Panc1 (cell line): Measurements from ENCODE around the gene XCR1. TPM values are rescaled to one million over a fixed set of nuclear protein-coding genes. Genes with fewer than 3 reads are reported as not detected.

Experiments
- ATAC-seq: fragments of 200-7000 bp; cut with Tn5 transposase; 2 replicates; pipeline ENCODE4 v1.9.1; 2020; ENCODE audit warnings: mild to moderate bottlenecking, moderate library complexity
- BruUV-seq: library from RNA; stranded (reverse); fragments of 400-500 nt; replicated peaks from 2 replicates; lab custom pipeline; 2021; lab: Mats Ljungman, UMichigan
- CTCF ChIA-PET: fragments of 300-600 bp; sonication (Branson Sonifier 250); formaldehyde crosslinking; loops from one replicate; lab custom pipeline; 2022; ENCODE audit warnings: antibody characterized with exemption; lab: Charles Lee
- POLR2A ChIA-PET: fragments of 300-600 bp; sonication (Branson Sonifier 250); formaldehyde crosslinking; loops from one replicate; lab custom pipeline; 2022; ENCODE audit warnings: antibody characterized with exemption; lab: Charles Lee
- DNase-seq: peaks from one replicate; pipeline ENCODE4 v3.0.0-alpha.2; 2010; ENCODE audit warnings: low read depth, low spot score
- H3K27ac ChIP-seq: 2 replicates; pipeline ENCODE4 v1.5.1; 2011; ENCODE audit warnings: mild to moderate bottlenecking, low read length, inconsistent platforms
- H3K27me3 ChIP-seq: fragments of 200-500 bp; sonication (Bioruptor generic); 2 replicates; pipeline ENCODE4 v1.6.0; 2014; ENCODE audit warnings: low read length, inconsistent platforms; ENCODE audit not compliant: control insufficient read depth, insufficient read depth
- H3K36me3 ChIP-seq: fragments of 200-500 bp; sonication (Bioruptor generic); 2 replicates; pipeline ENCODE4 v1.5.1; 2014; ENCODE audit warnings: inconsistent platforms, mild to moderate bottlenecking, low read length, moderate library complexity; ENCODE audit not compliant: control insufficient read depth, insufficient read depth
- H3K4me1 ChIP-seq: 2 replicates; pipeline ENCODE4 v1.5.1; 2011; ENCODE audit warnings: inconsistent platforms, mild to moderate bottlenecking, low read length, moderate library complexity; ENCODE audit not compliant: control insufficient read depth, insufficient read depth
- H3K4me3 ChIP-seq, 2 experiments: 2 replicates each; pipeline ENCODE4 v1.5.1; 2011 to 2012; ENCODE audit warnings: low read depth in 2 of 2, low read length in 2 of 2, mild to moderate bottlenecking in 2 of 2, inconsistent platforms in 1 of 2, moderate library complexity in 1 of 2
- H3K9me3 ChIP-seq: fragments of 200-500 bp; sonication (Bioruptor generic); 2 replicates; pipeline ENCODE4 v1.5.1; 2014; ENCODE audit warnings: low read depth, mild to moderate bottlenecking, inconsistent platforms, low read length, moderate library complexity; ENCODE audit not compliant: control insufficient read depth, insufficient read depth
- CTCF ChIP-seq: fragments of 450-650 bp; IDR thresholded peaks from 2 replicates; pipeline ENCODE4 v1.5.1; 2017; ENCODE audit warnings: mild to moderate bottlenecking
- POLR2AphosphoS5 ChIP-seq: IDR thresholded peaks from 2 replicates; pipeline ENCODE4 v1.6.1; 2012; ENCODE audit warnings: mild to moderate bottlenecking, low read depth, low read length, moderate library complexity
- REST ChIP-seq, 2 experiments: IDR thresholded peaks; 2 replicates each; pipeline ENCODE4 v1.6.1; 2011 to 2012; ENCODE audit warnings: low read depth in 2 of 2, control low read depth in 1 of 2, low read length in 1 of 2, mild to moderate bottlenecking in 1 of 2, moderate library complexity in 1 of 2; ENCODE audit not compliant: insufficient read depth in 1 of 2
- SIN3A ChIP-seq: IDR thresholded peaks from 2 replicates; pipeline ENCODE4 v1.6.1; 2012; ENCODE audit warnings: low read depth, mild to moderate bottlenecking, low read length, moderate library complexity, borderline replicate concordance; ENCODE audit not compliant: insufficient read depth
- TCF7L2 ChIP-seq: IDR thresholded peaks from 2 replicates; pipeline ENCODE4 v1.6.1; 2011; ENCODE audit warnings: mild to moderate bottlenecking, low read depth, low read length, inconsistent platforms
- in situ Hi-C: cut with HindIII; loops from 2 replicates; pipeline ENCODE4 v1.10.0; 2016; ENCODE audit warnings: low sequenced_read_pairs, low pct_unique_long_range_greater_than_20kb
- intact Hi-C: fragments of 100-400 bp; cut with micrococcal nuclease; formaldehyde crosslinking; loops from one replicate; pipeline ENCODE4 v1.10.0; 2022; ENCODE audit not compliant: unreplicated experiment
- total RNA-seq: library from RNA; stranded (reverse); gene quantifications from one replicate; pipeline ENCODE4 v1.2.1, GENCODE V29; 2021; ENCODE audit not compliant: unreplicated experiment

The XCR1 gene
- total RNA-seq, 1 experiment from 2014 or later: not detected

DNA sequence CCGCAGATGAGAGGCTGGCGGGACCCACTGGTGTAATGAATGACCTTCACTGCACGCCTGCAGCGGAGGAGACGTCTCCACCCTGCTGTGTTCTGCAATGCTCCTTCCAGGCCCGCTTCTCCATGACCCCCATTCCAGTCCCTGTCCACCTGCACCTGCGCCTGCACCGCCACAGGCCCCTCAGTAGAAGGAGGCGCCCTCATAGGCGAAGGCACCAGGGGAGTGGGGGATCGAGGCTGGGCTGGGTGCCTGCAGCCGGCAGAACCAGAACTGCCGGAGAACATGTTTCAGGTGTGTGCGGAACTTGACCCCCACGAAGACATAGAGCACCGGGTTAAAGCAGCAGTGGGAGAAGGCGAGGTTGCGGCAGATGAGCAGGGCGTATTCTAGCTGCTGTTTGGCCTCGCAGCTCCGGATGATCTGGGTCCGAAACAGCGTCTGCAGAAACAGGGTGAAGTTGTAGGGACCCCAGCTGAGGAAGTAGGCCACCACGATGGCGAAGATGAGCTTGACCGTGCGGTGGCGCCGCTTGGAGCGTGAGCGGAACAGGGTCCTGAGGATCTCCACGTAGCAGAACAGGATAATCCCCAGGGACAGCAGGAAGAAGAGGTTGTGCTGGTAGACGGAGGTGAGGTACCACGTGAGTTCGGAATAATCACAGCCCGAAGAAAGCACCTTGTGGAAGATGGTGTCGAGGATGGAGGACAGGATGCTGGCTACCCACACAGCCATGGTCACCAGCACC, 6.3 kb downstream of the XCR1 start:
- DNase-seq (no peak), ATAC-seq (no peak)
- in situ Hi-C loops: no loop called here
- Histone ChIP-seq H3K36me3 (no peaks in the 10 kb centered on the region), H3K27me3 (no peaks in the 10 kb centered on the region), H3K27ac (no peak overlapping the region), H3K9me3 (no peaks in the 10 kb centered on the region), H3K4me1 (no peaks in the 10 kb centered on the region), H3K4me3 (no peak overlapping the region)
- BruUV-seq: no TSS peak
- TF ChIP-seq CTCF (no peak), REST (IDR thresholded peaks at IDR 0.05; ENCODE audit: insufficient read depth in 1 of 2, low read depth in 2 of 2, low read length in 1 of 2) (no peak), TCF7L2 (no peak), SIN3A (no peak), POLR2AphosphoS5 (no peak)
- ChIA-PET POLR2A (no interaction called here), CTCF (no interaction called here)
- intact Hi-C loops: no loop called here

DNA sequence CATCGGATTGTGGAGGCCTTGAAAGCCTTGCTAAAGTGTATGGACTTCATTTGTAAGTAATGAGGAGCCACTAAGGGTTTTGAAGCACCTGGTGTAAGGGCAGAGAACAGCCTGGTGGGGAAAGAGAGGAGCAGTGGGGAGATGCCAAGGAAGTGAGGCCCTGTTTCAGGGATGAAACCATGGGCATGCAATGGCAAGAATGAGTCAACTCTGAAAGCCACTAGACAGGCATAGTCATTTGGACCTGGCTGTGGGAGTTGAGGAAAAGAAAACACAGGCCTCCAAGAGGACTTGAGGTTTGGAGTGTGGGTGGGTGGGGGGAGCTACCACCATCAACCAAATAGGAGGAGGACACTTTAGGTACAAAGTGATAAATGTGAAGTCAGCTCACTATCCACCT, 7.6 kb downstream of the XCR1 start:
- ChIA-PET POLR2A (no interaction called here), CTCF (no interaction called here)
- no peaks in the 10 kb centered on the region for H3K36me3 ChIP-seq
- H3K27me3 ChIP-seq: no peaks in the 10 kb centered on the region
- H3K4me1 ChIP-seq: no peaks in the 10 kb centered on the region
- in situ Hi-C loops (no loop called here), intact Hi-C loops (no loop called here)
- H3K4me3 ChIP-seq: no peak overlapping the region
- TF ChIP-seq REST (IDR thresholded peaks at IDR 0.05; ENCODE audit: insufficient read depth in 1 of 2, low read depth in 2 of 2, low read length in 1 of 2) (no peak), CTCF (no peak), POLR2AphosphoS5 (no peak), SIN3A (no peak), TCF7L2 (no peak)
- no peak for ATAC-seq
- no TSS peak for BruUV-seq
- no peaks in the 10 kb centered on the region for H3K9me3 ChIP-seq
- DNase-seq: no peak
- no peak overlapping the region for H3K27ac ChIP-seq
